HEK293T (cell line): Measurements from ENCODE around the gene SELENOF.

Experiments used
- ARNT ChIP-seq: fragments of 450-650 bp; IDR thresholded peaks from 2 replicates; pipeline ENCODE4 v1.6.1; 2017; ENCODE audit warnings: mild to moderate bottlenecking
- BHLHE40 ChIP-seq: fragments of 450-650 bp; IDR thresholded peaks from 2 replicates; pipeline ENCODE4 v1.6.1; 2016; ENCODE audit warnings: mild to moderate bottlenecking, moderate library complexity, borderline replicate concordance
- PKNOX1 ChIP-seq: fragments of 450-650 bp; IDR thresholded peaks from 2 replicates; pipeline ENCODE4 v1.6.1; 2016
- SP1 ChIP-seq: fragments of 450-650 bp; IDR thresholded peaks from 2 replicates; pipeline ENCODE4 v1.6.1; 2017

GRCh38 chr1:86922445-86922844, 8.5 kb upstream of the SELENOF start:
- TF ChIP-seq ARNT (no peak), SP1 (no peak), BHLHE40 (no peak), PKNOX1 (no peak)
